ENCODE data around the gene LRGUK.
"Not testable (repeated sequence)": the region's sequence is repeated elsewhere in the genome, so short reads cannot be mapped to it uniquely, and the experiment has no call there.

LRGUK gene

DNA sequence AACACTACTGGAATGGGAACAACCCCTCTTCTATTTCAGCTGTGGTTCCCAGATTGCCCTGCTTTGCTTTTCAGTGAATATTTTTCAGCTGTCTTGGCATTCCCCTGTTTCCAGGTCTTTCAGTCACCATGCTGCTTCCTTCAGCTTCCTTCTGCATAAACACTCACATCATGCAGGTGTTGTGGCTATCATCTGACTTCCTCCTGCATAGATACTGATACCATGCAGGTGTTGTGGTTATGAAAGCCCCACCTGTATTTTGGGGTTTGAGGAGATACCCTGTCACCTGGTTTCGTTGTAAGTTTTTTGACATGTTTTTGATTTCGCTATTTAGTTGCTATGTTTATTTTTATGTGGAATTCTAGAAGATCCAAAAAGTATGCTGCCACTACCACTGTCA, 118.1 kb downstream of the LRGUK start:
- no peak for DNase-seq (ENCODE audit: low spot score)

- DNase-seq (ENCODE audit: low spot score) = no peak
Measured at GRCh38 chr7:134246347-134246746, 119.2 kb downstream of the LRGUK start.

DNA sequence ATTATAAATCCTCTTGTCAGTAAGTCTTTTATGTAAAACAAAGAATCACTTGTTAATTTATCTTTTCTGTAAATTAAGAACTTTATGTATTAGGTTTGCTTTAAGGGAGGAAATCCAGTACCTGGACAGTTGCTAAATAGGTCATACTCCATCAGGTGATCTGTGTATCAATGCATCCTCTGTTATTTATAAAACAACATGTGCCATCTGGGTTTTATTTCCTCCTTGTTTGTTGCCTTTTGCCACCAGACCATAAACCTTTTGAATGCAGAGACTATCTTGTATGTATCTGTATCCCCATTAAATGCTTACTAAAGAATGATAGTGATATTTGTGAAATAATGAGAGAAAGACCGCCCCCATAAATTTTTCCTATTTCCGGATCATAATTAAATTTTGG, 119.6 kb downstream of the LRGUK start:
- no peak for DNase-seq (ENCODE audit: low spot score)

GRCh38 chr7:134248196-134248595, 121.1 kb downstream of the LRGUK start:
- DNase-seq (ENCODE audit: low spot score) = no peak

- DNase-seq (ENCODE audit: low spot score) = no peak
Measured at GRCh38 chr7:134254311-134254710, 127.2 kb downstream of the LRGUK start.

GRCh38 chr7:134255814-134256213, 128.7 kb downstream of the LRGUK start:
- no peak for DNase-seq (ENCODE audit: low spot score)

GRCh38 chr7:134262322-134262721, 135.2 kb downstream of the LRGUK start:
- no peak for DNase-seq (ENCODE audit: low spot score)

GRCh38 chr7:134276951-134277350, 149.8 kb downstream of the LRGUK start:
- DNase-seq (ENCODE audit: low spot score) = no peak

DNA sequence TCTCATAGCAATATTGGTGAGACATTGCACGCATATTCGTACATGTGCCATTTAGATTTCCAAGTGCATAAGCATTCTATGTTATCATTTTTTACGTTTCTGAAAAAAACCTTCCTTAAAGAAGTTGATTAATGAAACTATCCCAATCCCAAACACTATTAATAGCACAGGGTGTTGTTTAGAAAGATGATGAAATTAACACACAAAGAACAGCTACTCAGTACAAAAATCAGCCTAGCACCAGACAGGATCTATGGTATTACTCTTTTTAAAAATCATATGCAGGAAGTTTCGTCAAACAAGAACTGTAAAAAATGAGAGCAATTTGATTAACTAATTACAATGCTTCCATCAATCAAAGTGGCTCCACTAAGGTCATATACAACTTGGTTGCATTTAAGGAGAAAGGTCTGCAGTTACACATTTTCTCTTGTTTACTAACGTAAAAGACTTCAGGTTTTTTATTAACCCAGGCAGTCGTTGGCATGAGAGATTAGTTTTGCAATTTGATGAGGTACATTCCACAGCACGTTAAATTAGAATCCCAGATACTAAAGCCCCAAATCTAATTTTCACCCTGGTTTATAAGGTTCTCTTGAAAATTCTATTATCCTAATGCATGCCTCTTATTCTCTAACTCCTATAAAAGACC, 151.5 kb downstream of the LRGUK start:
- DNase-seq (ENCODE audit: low spot score) = no peak

DNA sequence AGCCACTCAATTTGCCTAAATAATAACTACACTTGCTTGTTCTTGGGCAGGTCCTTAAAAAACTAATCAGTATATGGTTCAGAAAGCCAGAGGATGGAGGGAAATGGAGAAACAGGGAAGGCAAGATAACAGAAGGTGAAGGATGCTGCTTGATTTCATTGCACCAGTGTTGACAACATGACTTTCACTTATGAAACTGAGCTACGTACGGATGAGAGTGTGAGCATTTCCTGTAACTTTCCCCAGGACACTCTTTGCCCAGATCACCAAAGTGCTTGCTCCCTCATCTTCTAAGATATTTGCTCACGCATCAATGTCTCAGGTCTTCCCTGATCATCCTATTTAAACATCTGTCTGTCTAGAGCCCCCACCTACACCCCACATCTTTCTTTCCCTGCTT, 152.2 kb downstream of the LRGUK start:
- no peak for DNase-seq (ENCODE audit: low spot score)

GRCh38 chr7:134279898-134280297, 152.8 kb downstream of the LRGUK start:
- no peak for DNase-seq (ENCODE audit: low spot score)

- no peak for DNase-seq (ENCODE audit: low spot score)
Measured at GRCh38 chr7:134280508-134280907, 153.4 kb downstream of the LRGUK start.

DNA sequence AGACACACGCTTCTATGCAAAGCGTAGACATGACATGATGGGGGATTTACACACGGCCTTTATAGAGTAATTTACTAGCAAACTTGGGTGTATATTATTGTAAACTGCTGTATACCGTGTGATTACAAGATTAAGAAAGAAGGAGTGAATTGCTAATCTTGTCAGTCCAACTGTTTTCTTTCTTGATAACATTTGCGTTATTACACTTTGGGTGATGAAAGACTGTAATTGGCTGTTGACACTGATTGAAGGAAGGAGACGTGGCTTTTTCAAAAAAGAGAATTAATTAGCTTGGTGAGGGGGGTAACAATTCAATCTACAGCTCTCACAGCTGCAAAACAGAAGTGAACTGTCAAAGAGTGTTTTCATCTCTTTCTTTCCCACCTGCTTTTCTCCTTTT, 156.9 kb downstream of the LRGUK start:
- DNase-seq (ENCODE audit: low spot score) = no peak

- DNase-seq (ENCODE audit: low spot score) = no peak
Measured at GRCh38 chr7:134284952-134285351, 157.8 kb downstream of the LRGUK start.

DNA sequence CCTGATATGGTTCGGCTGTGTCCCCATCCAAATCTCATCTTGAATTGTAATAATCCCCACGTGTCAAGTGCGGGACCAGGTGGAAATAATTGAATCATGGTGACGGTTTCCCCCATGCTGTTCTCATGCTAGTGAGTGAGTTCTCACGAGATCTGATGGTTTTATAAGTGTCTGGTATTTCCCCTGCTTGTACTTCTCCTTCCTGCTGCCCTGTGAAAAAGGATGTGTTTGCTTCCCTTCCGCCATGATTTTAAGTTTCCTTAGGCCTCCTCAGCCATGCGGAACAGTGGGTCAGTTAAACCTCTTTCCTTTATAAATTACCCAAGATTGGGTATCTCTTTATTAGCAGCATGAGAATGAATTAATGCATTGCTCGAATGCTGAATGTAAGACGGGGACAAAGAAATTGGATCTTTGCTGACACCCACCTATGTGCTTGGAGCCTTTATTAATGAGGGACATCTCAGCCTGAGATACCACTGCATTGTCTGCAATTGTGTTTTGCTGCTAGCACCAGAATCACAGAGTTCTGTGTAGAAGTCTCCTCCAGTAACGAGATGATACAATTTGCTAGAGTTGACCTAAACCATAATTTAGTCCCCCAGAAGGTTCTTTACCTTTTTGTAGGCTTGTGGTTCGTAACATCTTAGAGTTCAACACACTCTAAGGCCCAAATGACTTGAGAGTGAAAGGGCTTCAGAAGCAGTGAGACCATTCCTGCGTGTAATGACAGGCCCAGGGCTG, 160.9 kb downstream of the LRGUK start:
- DNase-seq (ENCODE audit: low spot score) = no peak

- peak; percentile 53 for DNase-seq (ENCODE audit: low spot score)
Measured at GRCh38 chr7:134289423-134289822, 162.3 kb downstream of the LRGUK start.

- DNase-seq (ENCODE audit: low spot score) = no peak
Measured at GRCh38 chr7:134289841-134290240, 162.7 kb downstream of the LRGUK start.

DNA sequence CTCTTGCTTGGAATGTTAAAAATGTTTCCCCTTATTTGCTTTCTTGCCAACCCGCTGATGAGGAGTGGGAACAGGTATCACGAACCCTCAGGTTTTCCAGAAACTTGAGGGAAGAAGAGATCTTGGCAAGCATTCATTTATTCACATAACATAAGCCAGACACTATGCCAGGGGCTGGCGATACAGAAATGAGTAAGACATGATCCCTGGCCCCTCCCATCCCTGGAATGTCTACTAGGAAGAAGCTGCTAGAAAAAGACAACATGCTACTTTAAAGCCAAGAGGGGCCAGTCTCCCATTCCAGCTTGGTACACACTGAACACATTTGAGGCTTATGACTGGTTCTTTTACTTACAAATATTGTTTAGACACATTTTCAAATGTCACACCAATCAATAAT, 163.1 kb downstream of the LRGUK start:
- DNase-seq (ENCODE audit: low spot score) = no peak

- DNase-seq (ENCODE audit: low spot score) = peak; percentile 66
Measured at GRCh38 chr7:134293002-134293740, 166.0 kb downstream of the LRGUK start.

GRCh38 chr7:134295982-134296381, 168.8 kb downstream of the LRGUK start:
- not testable (repeated sequence) for DNase-seq (ENCODE audit: low spot score)

GRCh38 chr7:134297489-134297888, 170.3 kb downstream of the LRGUK start:
- no peak for DNase-seq (ENCODE audit: low spot score)

GRCh38 chr7:134298902-134299683, 172.0 kb downstream of the LRGUK start:
- DNase-seq (ENCODE audit: low spot score) = peak; percentile 91
